Kidney epithelial cell (primary cell): Measurements from ENCODE around the gene GRIA4. TPM values are rescaled to one million over a fixed set of nuclear protein-coding genes. Genes with fewer than 3 reads are reported as not detected.
"Not testable (repeated sequence)": the region's sequence is repeated elsewhere in the genome, so short reads cannot be mapped to it uniquely, and the experiment has no call there.

Source experiments
- DNase-seq: peaks from one replicate; pipeline ENCODE4 v3.0.0-alpha.2; 2010; ENCODE audit warnings: low read depth
- H3K27me3 ChIP-seq: 2 replicates; pipeline ENCODE4 v1.6.0; 2011; ENCODE audit warnings: low read length; ENCODE audit not compliant: control insufficient read depth, insufficient read depth
- H3K36me3 ChIP-seq: 2 replicates; pipeline ENCODE4 v1.5.1; 2011; ENCODE audit warnings: low read length; ENCODE audit not compliant: control insufficient read depth, insufficient read depth
- H3K4me3 ChIP-seq: 2 replicates; pipeline ENCODE4 v1.5.1; 2011; ENCODE audit warnings: low read depth, mild to moderate bottlenecking, control low read depth, low read length
- CTCF ChIP-seq: IDR thresholded peaks from 2 replicates; pipeline ENCODE4 v1.5.1; 2011; ENCODE audit warnings: mild to moderate bottlenecking, moderate library complexity, low read length, control low read depth, inconsistent platforms; ENCODE audit not compliant: insufficient read depth, poor library complexity, severe bottlenecking
- total RNA-seq: library from RNA; depleted of rRNA; stranded (reverse); fragments of >200 nt; gene quantifications from 2 replicates; pipeline ENCODE4 v1.2.3, GENCODE V29; 2015

The GRIA4 gene
- total RNA-seq, 1 donor from 2014 or later, result not detected

DNA sequence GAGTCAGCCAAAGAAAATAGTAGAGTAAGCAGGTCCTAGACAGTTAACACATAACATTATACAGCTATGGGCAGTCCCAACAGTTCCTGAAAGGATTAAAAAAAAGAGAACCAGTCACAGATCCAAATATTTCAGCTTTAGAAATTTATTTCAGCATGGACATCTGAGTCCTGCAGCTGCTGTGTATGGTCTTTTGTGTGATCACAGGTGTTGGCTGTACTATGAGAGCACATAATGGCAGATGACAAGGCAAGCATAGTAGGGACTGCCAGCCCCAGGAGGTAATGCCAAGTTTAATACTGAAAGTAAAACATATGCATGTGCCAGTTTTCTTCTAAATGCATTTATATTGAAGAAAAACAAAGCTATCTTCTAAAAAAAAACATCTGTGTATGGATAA lies 158.1 kb downstream of the GRIA4 start:
- Histone ChIP-seq H3K4me3 (no peak overlapping the region), H3K36me3 (no peaks in the 10 kb centered on the region), H3K27me3 (no peaks in the 10 kb centered on the region)
- no peak for DNase-seq
- TF ChIP-seq CTCF, result no peak

DNA sequence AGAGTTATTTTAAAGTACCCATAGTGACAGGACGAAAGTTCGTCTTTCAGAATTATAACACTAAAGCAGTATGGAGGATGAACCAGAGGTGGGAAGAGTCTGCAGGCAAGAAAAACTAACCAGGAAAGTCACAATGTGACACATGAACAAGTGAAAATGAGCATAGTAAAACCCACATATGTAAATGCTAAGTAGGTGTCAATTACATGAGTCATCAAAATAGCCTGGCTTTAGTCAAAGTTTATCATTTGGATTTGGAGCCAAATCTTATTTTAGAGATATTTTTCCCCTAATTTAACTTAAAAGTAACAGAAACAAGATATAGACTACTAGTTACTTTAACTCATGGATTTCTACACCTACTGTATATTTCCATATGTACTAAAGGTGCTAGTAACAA lies 159.8 kb downstream of the GRIA4 start:
- Histone ChIP-seq H3K4me3 (no peak overlapping the region), H3K36me3 (no peaks in the 10 kb centered on the region), H3K27me3 (no peaks in the 10 kb centered on the region)
- TF ChIP-seq CTCF, result no peak
- no peak for DNase-seq

DNA sequence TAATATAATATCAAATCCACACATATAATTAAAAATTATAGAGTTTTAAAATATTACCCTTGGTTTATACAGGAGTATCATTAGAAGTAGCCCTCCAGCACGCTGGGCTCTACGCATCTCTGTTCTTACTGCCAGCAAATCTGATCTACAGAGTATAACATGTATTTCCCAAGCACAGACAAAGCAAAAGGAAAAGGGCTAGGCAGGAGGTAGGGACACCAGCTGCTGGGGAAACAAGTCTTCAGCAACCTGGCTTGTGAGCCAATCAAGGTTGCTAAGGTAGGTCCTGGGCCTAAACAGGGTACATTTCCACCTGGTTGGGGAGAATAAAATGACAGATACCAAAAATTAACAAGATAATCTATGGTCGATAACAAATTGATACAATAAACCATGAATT lies 163.6 kb downstream of the GRIA4 start:
- H3K4me3 ChIP-seq, DNase-seq, H3K36me3 ChIP-seq, H3K27me3 ChIP-seq: not testable (repeated sequence)

GRCh38 chr11:105774899-105775298 lies 165.0 kb downstream of the GRIA4 start:
- Histone ChIP-seq H3K4me3 (no peak overlapping the region), H3K36me3 (no peaks in the 10 kb centered on the region), H3K27me3 (no peaks in the 10 kb centered on the region)
- no peak for TF ChIP-seq CTCF
- DNase-seq, result no peak

- no peak for TF ChIP-seq CTCF
- Histone ChIP-seq H3K27me3 (no peaks in the 10 kb centered on the region), H3K36me3 (no peaks in the 10 kb centered on the region), H3K4me3 (no peak overlapping the region)
- DNase-seq, result no peak
Observed at GRCh38 chr11:105780781-105781525, 171.1 kb downstream of the GRIA4 start.

DNA sequence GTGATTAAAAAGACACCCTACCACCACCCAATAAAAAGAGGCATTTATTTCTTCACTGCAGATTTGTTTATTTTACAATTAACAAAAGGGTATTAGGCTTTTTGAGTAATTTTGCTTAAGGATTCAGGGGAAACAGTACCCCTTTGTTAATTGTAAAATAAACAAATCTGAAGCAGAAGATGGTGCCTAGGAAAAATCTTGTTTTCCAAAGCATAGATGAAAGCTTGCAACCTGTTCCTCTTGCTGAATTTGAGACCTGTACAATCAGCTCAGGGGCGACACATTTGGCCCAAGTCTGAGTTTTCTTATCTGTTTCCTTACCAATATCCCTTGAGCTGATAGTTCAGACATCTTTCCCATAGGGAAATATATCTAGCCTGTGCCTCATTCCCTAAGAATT lies 171.9 kb downstream of the GRIA4 start:
- no peak for TF ChIP-seq CTCF
- DNase-seq, result no peak
- Histone ChIP-seq H3K36me3 (no peaks in the 10 kb centered on the region), H3K27me3 (no peaks in the 10 kb centered on the region), H3K4me3 (no peak overlapping the region)
